HTERT RPE-1 (cell line): ENCODE data around the gene MAPKAPK3.

Experiments used
- in situ Hi-C: fragments of 300-500 bp; cut with MboI; formaldehyde crosslinking; loops from 4 replicates; pipeline ENCODE4 v1.14.3; 2020; ENCODE audit warnings: low sequenced_read_pairs

The MAPKAPK3 gene

DNA sequence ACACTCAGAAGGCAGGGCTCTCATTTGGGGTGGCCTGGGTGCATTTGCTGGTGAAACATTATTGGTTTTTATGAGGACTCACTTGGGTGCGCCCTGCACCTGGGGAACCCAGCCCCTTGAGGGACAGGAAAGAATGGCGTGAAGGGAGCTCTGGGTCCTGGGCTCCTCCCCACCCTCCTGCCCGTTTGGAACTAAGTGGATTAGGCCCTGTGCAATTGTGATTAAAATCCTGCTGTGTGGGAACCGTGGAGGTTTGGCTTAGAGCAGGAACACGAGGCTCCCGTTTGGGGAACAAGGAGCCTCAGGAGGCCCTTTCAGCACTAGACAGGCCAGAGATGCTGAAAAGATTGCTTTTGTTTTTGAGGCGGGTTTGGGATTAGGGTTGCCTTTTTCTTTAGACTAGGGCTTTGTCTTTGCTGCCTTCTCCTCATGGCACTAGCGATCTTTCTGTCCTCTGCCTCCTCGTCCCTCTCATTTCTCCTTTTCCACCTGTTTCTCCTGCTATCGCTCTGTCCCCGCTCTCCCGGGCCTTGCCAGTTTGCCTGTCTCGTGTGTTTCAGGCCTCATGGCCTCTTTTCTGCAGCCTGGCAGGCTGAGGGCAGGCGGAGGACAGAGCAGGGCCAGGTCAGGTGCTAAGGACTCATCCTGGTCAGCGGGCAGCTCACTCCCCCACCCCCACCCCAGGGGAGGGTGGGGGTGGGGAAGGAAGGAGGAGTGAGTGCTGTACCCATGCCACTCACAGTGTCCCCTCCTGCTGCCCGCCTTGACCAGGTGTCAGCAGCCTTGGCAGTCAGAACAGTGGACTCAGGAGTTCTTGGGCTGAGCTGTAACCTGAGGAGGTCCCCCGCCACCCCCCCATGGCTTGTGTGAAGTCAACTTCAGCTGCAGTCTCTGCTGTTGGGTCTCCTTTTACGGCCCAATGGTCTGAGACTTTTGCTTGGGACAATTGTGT, 8.6 kb downstream of the MAPKAPK3 start:
- in situ Hi-C loops, result no loop called here

- in situ Hi-C loops, result no loop called here
Measured at GRCh38 chr3:50626401-50626800, 9.4 kb downstream of the MAPKAPK3 start.

DNA sequence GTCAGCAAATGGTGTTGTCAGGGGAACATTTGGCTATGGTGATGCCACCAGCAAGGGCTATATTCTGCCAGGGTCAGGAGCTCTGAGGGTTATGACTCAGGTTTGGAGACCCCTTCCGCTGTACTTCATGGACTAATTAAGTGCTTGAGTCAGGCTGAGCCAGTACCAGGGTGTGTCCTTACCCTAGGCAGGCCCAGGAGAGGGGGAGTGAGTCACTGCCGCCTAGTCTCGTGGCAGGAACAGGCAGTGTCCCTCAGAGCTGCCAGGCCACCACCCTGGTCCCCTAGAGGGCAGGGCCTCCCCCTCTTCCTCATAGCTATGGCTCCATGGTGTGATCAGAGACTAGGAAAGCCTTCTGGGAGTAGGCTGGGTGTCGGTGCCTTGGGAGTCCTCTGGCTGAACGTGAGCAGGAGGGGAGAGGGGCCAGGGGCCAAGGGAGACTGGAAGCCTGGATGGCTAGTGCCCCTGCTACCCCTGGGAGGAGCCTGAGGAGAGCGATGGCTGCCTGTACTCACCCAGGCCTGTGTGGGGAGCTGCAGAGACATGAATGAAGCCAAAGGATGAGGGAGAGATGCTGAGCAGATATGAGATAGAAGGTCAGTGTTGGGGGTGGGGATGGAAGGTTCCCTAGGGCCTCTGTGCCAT, 10.6 kb downstream of the MAPKAPK3 start:
- in situ Hi-C loops, result no loop called here

- in situ Hi-C loops, result no loop called here
Measured at GRCh38 chr3:50628601-50629000, 11.7 kb downstream of the MAPKAPK3 start.

DNA sequence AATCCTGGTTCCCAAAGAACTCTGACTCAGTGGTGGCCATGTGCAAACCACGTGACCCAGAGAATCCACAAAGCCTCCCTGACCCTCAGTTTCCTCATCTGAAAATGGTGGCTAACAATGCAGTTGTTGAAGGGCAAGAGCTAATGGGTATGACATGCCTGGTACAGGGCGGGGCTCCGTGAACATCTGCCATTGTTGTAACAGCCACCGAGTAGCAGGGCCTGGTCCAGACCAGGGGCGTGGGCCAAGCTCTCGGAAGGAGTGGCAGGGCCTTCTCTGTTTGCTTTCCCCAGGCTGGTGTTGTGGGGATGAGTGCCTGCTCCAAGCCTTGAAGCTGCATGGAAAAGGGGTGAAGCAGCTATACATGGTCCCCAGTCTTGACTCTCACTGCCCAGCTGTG, 13.4 kb downstream of the MAPKAPK3 start:
- in situ Hi-C loops, result no loop called here

DNA sequence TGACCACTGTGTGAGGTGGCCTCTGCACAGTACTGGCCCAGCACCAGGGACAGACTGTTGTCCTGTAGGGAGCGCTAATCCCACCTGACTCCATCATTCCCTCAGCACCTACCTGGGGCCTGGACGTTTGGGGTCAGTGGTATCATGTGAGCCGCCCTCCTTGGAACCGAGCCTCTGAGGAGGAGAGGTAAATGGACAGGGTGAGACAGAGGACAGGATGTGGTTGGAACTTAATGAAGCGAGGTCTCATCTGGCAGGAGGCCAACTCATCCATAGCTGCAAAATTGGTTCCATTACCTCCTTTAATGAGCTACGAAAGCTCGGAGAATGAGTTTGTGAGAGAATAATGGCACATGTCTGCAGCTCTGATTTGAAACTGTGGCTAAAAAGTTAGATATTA, 13.9 kb downstream of the MAPKAPK3 start:
- in situ Hi-C loops, result no loop called here

GRCh38 chr3:50632450-50632849, 15.5 kb downstream of the MAPKAPK3 start:
- in situ Hi-C loops, result no loop called here

- in situ Hi-C loops, result no loop called here
Measured at GRCh38 chr3:50633230-50633790, 16.4 kb downstream of the MAPKAPK3 start.

GRCh38 chr3:50635066-50635465, 18.1 kb downstream of the MAPKAPK3 start:
- in situ Hi-C loops, result no loop called here

- in situ Hi-C loops, result no loop called here
Measured at GRCh38 chr3:50637011-50637410, 20.1 kb downstream of the MAPKAPK3 start.

GRCh38 chr3:50637945-50638344, 21.0 kb downstream of the MAPKAPK3 start:
- in situ Hi-C loops, result no loop called here

- in situ Hi-C loops, result no loop called here
Measured at GRCh38 chr3:50639055-50639494, 22.1 kb downstream of the MAPKAPK3 start.

DNA sequence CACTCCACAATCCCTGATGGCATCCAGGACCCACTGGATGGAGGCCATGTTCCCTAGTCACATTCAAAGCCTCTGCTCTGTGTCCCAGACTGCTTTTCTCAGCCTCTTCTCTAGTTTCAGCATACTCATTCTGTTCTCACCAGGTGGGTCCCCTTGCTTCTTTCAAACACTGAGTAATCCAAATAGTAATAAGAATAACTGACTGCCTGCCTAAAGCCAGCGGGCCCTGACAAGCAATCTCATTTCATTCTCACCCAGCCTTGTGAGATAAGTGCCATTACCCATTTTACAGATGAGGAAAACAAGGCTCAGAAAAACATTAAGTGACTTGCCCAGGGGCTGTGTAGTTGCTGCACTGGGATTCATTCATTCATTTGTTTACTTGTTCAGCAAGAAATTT, 25.4 kb downstream of the MAPKAPK3 start:
- in situ Hi-C loops, result no loop called here

- in situ Hi-C loops, result no loop called here
Measured at GRCh38 chr3:50644561-50644960, 27.6 kb downstream of the MAPKAPK3 start.

- in situ Hi-C loops, result no loop called here
Measured at GRCh38 chr3:50645378-50645777, 28.4 kb downstream of the MAPKAPK3 start.

GRCh38 chr3:50648313-50648712, 31.4 kb downstream of the MAPKAPK3 start:
- in situ Hi-C loops, result no loop called here

DNA sequence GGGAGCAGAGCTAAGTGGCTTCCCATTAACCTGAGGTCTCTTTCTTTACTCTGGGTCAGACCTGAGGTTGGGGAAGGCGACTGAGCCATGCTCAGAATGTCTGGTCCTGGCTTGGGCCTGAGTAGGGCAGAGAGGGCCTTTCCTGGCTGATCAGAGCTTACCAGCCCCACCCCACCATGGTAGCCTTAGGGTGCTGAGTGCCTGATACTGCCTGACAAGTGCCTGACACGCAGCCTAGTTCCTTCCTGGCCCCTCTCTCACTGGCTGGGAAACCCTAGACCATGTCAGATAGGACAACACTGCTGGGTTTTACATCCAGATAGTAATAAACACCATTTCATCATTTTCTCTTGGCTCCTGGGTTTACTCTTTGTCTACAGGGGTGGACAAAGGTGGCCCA, 32.0 kb downstream of the MAPKAPK3 start:
- in situ Hi-C loops, result no loop called here

DNA sequence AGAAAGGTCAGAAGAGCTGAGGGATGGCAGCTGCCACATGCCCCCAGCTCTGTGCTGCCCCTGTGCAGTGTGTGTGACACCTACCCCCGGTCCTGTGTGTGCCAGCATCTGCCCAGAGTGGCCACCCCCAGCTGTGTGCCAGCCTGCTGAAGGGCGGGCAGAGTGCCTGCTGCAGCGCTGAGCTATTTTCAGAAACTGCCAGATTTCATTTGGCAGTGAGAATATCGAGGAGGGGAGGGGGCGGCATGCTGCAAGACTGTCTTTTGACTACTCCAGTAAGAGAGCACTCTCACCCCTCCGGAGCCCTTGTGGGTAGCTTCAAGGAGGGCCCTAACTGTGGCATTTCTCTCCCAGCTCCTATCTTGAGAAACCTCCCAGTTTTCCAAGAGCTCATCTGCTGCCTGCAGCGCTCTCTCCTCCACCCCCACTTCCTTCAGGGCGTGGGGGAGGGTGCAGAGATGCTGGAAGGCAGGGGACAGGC, 32.5 kb downstream of the MAPKAPK3 start:
- in situ Hi-C loops, result no loop called here

DNA sequence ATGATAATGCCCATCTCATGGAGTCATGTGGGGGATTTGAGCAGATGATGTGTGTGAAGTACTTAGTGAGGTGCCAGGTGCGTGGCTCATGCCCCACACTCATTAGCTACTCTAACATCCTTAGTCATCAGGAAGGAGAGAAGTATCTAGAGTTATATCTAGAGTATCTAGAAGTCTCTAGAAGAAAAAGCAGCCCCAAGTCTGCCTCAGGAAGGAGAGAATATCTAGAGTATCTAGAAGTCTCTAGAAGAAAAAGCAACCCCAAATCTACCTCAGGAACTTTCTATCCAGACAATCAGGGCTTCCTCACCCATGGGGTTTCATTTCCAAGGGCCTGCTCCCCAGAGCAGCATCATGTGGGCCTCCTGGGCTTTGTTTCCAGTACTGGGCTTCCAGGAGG, 33.1 kb downstream of the MAPKAPK3 start:
- in situ Hi-C loops, result no loop called here

- in situ Hi-C loops, result no loop called here
Measured at GRCh38 chr3:50651445-50651844, 34.5 kb downstream of the MAPKAPK3 start.

DNA sequence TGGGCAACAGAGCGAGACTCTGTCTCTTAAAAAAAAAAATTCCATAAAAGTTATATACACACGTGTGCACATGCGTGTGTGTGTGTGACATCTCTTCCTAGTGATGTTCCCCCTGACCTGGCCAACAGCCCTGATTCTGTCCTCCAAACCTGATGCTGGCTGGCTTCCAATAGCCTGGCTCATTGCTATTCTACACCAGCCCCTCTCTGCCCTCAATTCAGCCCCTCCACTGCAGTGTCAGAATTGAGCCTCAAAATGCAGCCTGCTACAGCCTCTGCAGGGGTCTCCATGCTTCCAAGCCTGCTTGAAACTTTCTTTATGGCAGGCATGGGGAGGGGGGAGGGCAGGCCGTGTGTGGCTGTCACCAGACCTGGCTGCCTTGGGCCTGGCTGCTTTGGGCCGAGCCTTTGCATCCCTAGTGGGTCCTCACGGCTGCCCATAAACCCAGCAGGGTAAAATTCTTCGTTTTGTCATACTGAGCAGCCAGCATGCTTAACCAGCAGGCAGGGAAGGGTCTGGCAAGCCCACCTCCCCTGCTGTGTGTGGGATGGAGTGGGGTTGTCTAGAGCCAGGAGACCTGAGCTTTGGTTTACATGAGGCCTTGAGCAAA, 35.1 kb downstream of the MAPKAPK3 start:
- in situ Hi-C loops, result no loop called here
